Fibroblast of lung (primary cell): Measurements from ENCODE around the gene MRPS25.

Source experiments
- CTCF ChIP-seq, 2 donors: IDR thresholded peaks in 1 of 2; conservative IDR thresholded peaks in 1 of 2; 1 replicate in 1 of 2; 2 replicates in 1 of 2; pipeline ENCODE4 v1.5.1; 2011 to 2012; ENCODE audit warnings: low read length in 2 of 2, control low read depth in 1 of 2, inconsistent platforms in 1 of 2, low read depth in 1 of 2, mild to moderate bottlenecking in 1 of 2
- EZH2 ChIP-seq: IDR thresholded peaks from 2 replicates; pipeline ENCODE4 v1.5.1; 2012; ENCODE audit warnings: low read length, control low read depth, mild to moderate bottlenecking; ENCODE audit errors: missing control alignments

- no peak for TF ChIP-seq CTCF (conservative IDR thresholded peaks at IDR 0.05 in 1 of 2, IDR thresholded peaks at IDR 0.05 in 1 of 2; ENCODE audit: low read depth in 1 of 2, low read length in 2 of 2)
- TF ChIP-seq EZH2 = no peak
Observed at GRCh38 chr3:15097891-15098290, 32.8 kb upstream of the MRPS25 start.
